Suppressor macrophage treated with lipopolysaccharide for 4 hours (primary cell): ENCODE results near the gene SELENOS.
"Not testable (repeated sequence)": the region's sequence is repeated elsewhere in the genome, so short reads cannot be mapped to it uniquely, and the experiment has no call there.

Source experiments
- DNase-seq: peaks from one replicate; pipeline ENCODE4 v3.0.0-alpha.2; 2020

Gene SELENOS

GRCh38 chr15:101309436-101310160 is 32.3 kb upstream of the SELENOS start:
- DNase-seq: no peak

GRCh38 chr15:101308604-101309435 is 31.5 kb upstream of the SELENOS start:
- no peak for DNase-seq

- no peak for DNase-seq
These were observed 30.8 kb upstream of the SELENOS start for GRCh38 chr15:101307897-101308603.

- no peak for DNase-seq
These were observed 30.0 kb upstream of the SELENOS start for GRCh38 chr15:101307048-101307896.

- no peak for DNase-seq
These were observed 29.2 kb upstream of the SELENOS start for GRCh38 chr15:101306341-101307047.

- DNase-seq: no peak
These were observed 28.6 kb upstream of the SELENOS start for GRCh38 chr15:101305820-101306255.

- DNase-seq: no peak
These were observed 26.1 kb upstream of the SELENOS start for GRCh38 chr15:101303408-101303807.

GRCh38 chr15:101296418-101297405 is 19.4 kb upstream of the SELENOS start:
- no peak for DNase-seq

GRCh38 chr15:101295607-101296161 is 18.4 kb upstream of the SELENOS start:
- DNase-seq: no peak

GRCh38 chr15:101294731-101295606 is 17.7 kb upstream of the SELENOS start, which contains the start of gene SNRPA1:
Gene SNRPA1, minus strand, starts transcription at chr15:101295248. Its CDS starts 70 bp downstream, at chr15:101295178.
- DNase-seq: peak; percentile 98

GRCh38 chr15:101293122-101293521 is 15.8 kb upstream of the SELENOS start:
- no peak for DNase-seq

GRCh38 chr15:101288905-101289513 is 11.7 kb upstream of the SELENOS start:
- DNase-seq: peak; percentile 83

- DNase-seq: not testable (repeated sequence)
These were observed 10.1 kb upstream of the SELENOS start for GRCh38 chr15:101287342-101287741.

GRCh38 chr15:101286471-101287114 is 9.3 kb upstream of the SELENOS start:
- DNase-seq: peak; percentile 22

GRCh38 chr15:101283931-101284330 is 6.6 kb upstream of the SELENOS start:
- no peak for DNase-seq

GRCh38 chr15:101280007-101280406 is 2.7 kb upstream of the SELENOS start:
- no peak for DNase-seq

- no peak for DNase-seq
These were observed 769 bp upstream of the SELENOS start for GRCh38 chr15:101277943-101278564.
